DND-41 (cell line): ENCODE data around the gene ARHGAP25.

ENCODE experiments used
- CTCF ChIP-seq: IDR thresholded peaks from 2 replicates; pipeline ENCODE4 v1.5.1; 2012; ENCODE audit warnings: borderline replicate concordance, low read length, moderate library complexity, mild to moderate bottlenecking; ENCODE audit not compliant: poor library complexity, severe bottlenecking; ENCODE audit errors: extremely low read depth
- EZH2 ChIP-seq: IDR thresholded peaks from 3 replicates; pipeline ENCODE4 v1.6.1; 2012; ENCODE audit warnings: borderline replicate concordance, low read depth, mild to moderate bottlenecking, moderate library complexity, low read length, inconsistent platforms; ENCODE audit not compliant: severe bottlenecking

- TF ChIP-seq CTCF (no peak), EZH2 (no peak)
Observed at GRCh38 chr2:68853915-68854314, 119.3 kb downstream of the ARHGAP25 start.
